SK-N-MC (cell line): ENCODE measurements around the gene TAF9.
"Not testable (repeated sequence)": the region's sequence is repeated elsewhere in the genome, so short reads cannot be mapped to it uniquely, and the experiment has no call there.

Source experiments
- DNase-seq: peaks from one replicate; pipeline ENCODE4 v3.0.0-alpha.2; 2011; ENCODE audit warnings: low read depth, low spot score
- H3K27ac ChIP-seq: fragments of 200-600 bp; sonication (generic); 2 replicates; pipeline ENCODE4 v1.5.1; 2016; ENCODE audit warnings: mixed run types
- H3K36me3 ChIP-seq: fragments of 200-600 bp; sonication (generic); 2 replicates; pipeline ENCODE4 v1.6.1; 2017; ENCODE audit warnings: antibody characterized with exemption, low read length, mixed read lengths; ENCODE audit not compliant: insufficient read depth
- H3K4me3 ChIP-seq: fragments of 200-600 bp; sonication (generic); 2 replicates; pipeline ENCODE4 v1.5.1; 2016
- H3K9ac ChIP-seq: fragments of 200-600 bp; sonication (generic); 2 replicates; pipeline ENCODE4 v1.8.0; 2017; ENCODE audit warnings: mixed run types, mixed read lengths; ENCODE audit not compliant: insufficient read length
- H3K9me3 ChIP-seq: fragments of 200-600 bp; sonication (generic); 2 replicates; pipeline ENCODE4 v1.6.1; 2017; ENCODE audit warnings: low read depth, mild to moderate bottlenecking, antibody characterized with exemption, low read length, moderate library complexity, mixed read lengths
- EZH2 ChIP-seq: fragments of 200-600 bp; sonication (generic); IDR thresholded peaks from one replicate; pipeline ENCODE4 v1.6.1; 2017; ENCODE audit warnings: antibody characterized with exemption
- FOXP2 ChIP-seq: optimal IDR thresholded peaks from 2 replicates; pipeline ENCODE3; 2011; ENCODE audit warnings: mild to moderate bottlenecking, moderate library complexity; ENCODE audit not compliant: insufficient read depth; ENCODE audit errors: extremely low read length, control extremely low read depth
- POLR2AphosphoS5 ChIP-seq: IDR thresholded peaks from 2 replicates; pipeline ENCODE4 v1.6.1; 2012; ENCODE audit warnings: mild to moderate bottlenecking, low read depth, low read length, borderline replicate concordance

TAF9 gene

DNA sequence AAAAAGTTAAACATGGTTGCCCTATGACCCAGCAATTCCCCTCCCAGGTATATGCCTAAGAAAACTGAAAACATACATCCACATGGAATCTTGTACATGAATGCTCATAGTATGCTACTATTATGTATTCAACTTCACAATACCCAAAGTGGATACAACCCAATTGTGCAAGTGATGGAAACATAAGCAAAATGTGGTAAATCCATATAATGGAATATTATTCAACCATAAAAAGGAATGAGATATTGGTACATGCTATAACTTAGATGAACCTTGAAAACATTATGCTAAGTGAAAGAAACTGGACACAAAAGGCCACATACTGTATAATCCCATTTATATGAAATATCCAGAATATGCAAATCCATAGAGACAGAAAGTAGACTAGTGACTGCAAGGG, 18.7 kb downstream of the TAF9 start:
- TF ChIP-seq POLR2AphosphoS5: no peak
- no peak for TF ChIP-seq FOXP2
- no peak for TF ChIP-seq EZH2
- peaks cover 57% of the 10 kb centered on the region for H3K36me3 ChIP-seq
- H3K9me3 ChIP-seq: no peaks in the 10 kb centered on the region
- no peak for DNase-seq
- no peak overlapping the region for H3K9ac ChIP-seq
- H3K4me3 ChIP-seq: no peak overlapping the region
- H3K27ac ChIP-seq: no peak overlapping the region

DNA sequence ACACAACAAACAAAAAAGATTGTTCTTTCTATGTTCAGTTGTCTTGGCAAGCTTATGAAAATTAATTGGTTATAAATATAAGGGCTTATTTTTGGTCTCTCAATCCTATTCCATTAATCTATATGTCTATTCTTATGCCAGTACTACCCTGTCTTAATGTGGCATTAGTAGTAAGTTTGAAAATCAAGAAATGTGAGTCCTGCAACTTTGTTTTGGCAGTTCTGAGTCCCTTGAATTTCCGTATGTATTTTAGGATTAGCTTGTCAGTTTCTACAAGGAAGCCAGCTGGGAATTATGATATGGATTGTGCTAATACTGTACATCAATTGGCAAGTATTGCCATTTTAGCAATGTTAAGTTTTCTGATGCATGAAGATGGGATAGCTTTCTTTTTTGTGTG, 26.2 kb downstream of the TAF9 start:
- Histone ChIP-seq H3K9ac (no peak overlapping the region), H3K9me3 (no peaks in the 10 kb centered on the region), H3K36me3 (no peaks in the 10 kb centered on the region), H3K27ac (no peak overlapping the region), H3K4me3 (no peak overlapping the region)
- no peak for TF ChIP-seq POLR2AphosphoS5
- TF ChIP-seq FOXP2: no peak
- TF ChIP-seq EZH2: no peak
- DNase-seq: no peak

GRCh38 chr5:69341520-69342161, 27.7 kb downstream of the TAF9 start:
- H3K36me3 ChIP-seq: no peaks in the 10 kb centered on the region
- H3K4me3 ChIP-seq: no peak overlapping the region
- H3K27ac ChIP-seq: no peak overlapping the region
- DNase-seq: no peak
- H3K9me3 ChIP-seq: no peaks in the 10 kb centered on the region
- no peak overlapping the region for H3K9ac ChIP-seq
- TF ChIP-seq POLR2AphosphoS5 (no peak), FOXP2 (no peak), EZH2 (no peak)

GRCh38 chr5:69335341-69335935, 33.9 kb downstream of the TAF9 start:
- no peak overlapping the region for H3K27ac ChIP-seq
- TF ChIP-seq EZH2 (no peak), FOXP2 (no peak), POLR2AphosphoS5 (no peak)
- H3K9me3 ChIP-seq: no peaks in the 10 kb centered on the region
- no peak for DNase-seq
- no peaks in the 10 kb centered on the region for H3K36me3 ChIP-seq
- no peak overlapping the region for H3K9ac ChIP-seq
- no peak overlapping the region for H3K4me3 ChIP-seq

- TF ChIP-seq FOXP2 (no peak), POLR2AphosphoS5 (no peak), EZH2 (no peak)
- Histone ChIP-seq H3K9ac (no peak overlapping the region), H3K4me3 (no peak overlapping the region), H3K27ac (no peak overlapping the region), H3K36me3 (no peaks in the 10 kb centered on the region), H3K9me3 (no peaks in the 10 kb centered on the region)
- DNase-seq: no peak
Measured at GRCh38 chr5:69334793-69335268, 34.5 kb downstream of the TAF9 start.

DNA sequence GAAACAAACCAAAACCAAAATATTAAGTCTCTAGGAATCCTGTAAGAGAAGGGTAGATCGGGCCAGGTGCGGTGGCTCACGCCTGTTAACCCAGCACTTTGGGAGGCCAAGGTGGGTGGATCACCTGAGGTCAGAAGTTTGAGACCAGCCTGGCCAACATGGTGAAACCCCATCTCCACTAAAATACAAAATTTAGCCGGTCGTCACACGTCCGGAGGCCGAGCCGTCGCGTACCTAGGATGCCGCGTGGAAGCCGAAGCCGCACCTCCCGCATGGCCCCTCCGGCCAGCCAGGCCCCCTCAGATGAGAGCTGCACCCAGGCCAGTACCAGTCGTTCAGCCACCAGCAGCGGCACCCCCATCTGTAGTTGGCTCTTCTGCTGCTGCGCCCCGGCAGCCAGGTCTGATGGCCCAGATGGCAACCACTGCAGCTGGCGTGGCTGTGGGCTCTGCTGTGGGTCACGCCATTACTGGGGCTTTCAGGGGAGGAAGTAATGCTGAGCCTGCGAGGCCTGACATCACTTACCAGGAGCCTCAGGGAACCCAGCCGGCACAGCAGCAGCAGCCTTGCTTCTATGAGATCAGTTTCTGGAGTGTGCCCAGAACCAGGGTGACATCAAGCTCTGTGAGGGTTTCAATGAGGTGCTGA, 35.5 kb downstream of the TAF9 start:
- not testable (repeated sequence) for H3K4me3 ChIP-seq, H3K27ac ChIP-seq, DNase-seq, H3K9ac ChIP-seq, H3K36me3 ChIP-seq, H3K9me3 ChIP-seq

GRCh38 chr5:69331528-69332445, 37.5 kb downstream of the TAF9 start:
- Histone ChIP-seq H3K36me3 (no peaks in the 10 kb centered on the region), H3K9ac (peak overlapping the region; percentile 66), H3K27ac (no peak overlapping the region), H3K4me3 (peak overlapping the region; percentile 81), H3K9me3 (no peaks in the 10 kb centered on the region)
- no peak for DNase-seq
- TF ChIP-seq POLR2AphosphoS5 (no peak), EZH2 (no peak), FOXP2 (no peak)

DNA sequence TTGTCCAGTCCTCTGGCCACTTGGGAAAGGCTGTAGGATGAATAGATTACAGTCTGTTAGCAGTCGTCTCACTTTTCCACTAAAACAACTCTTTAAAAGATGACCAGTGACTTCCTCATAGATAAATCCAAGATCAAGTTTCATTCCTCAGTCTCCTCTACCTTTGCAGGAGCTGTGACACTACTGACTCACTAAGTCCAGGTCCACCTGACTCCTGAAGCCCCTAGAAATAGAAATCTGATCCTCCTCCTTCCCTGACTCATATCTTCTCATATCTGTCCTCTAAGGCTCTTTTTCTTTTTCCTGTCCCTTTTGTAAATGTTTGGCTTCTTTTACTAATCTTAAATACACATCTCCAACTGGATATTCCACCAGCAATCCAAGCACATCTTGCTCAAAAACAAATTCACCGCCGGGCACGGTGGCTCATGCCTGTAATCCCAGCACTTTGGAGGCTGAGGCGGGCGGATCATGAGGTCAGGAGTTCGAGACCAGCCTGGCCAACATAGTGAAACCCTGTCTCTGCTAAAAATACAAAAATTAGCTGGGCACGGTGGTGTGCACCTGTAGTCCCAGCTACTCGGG, 39.3 kb downstream of the TAF9 start:
- Histone ChIP-seq H3K36me3 (no peaks in the 10 kb centered on the region), H3K27ac (no peak overlapping the region), H3K4me3 (no peak overlapping the region), H3K9ac (no peak overlapping the region), H3K9me3 (no peaks in the 10 kb centered on the region)
- DNase-seq: no peak
- TF ChIP-seq FOXP2 (no peak), POLR2AphosphoS5 (no peak), EZH2 (no peak)
